Heart left ventricle (tissue), 16 donors: ENCODE data around the gene CCSER1. TPM values are rescaled to one million over a fixed set of nuclear protein-coding genes. Genes with fewer than 3 reads are reported as not detected.

Experiments
- ATAC-seq, 4 donors: fragments of 200-7000 bp; cut with Tn5 transposase; one replicate each; pipeline ENCODE4 v1.9.1; 2020 to 2022; ENCODE audit warnings: moderate library complexity in 4 of 4, mild to moderate bottlenecking in 3 of 4, moderate number of reproducible peaks in 1 of 4
- DNase-seq, 5 donors: peaks; one replicate each; pipeline ENCODE4 v3.0.0-alpha.2; 2020
- H3K27ac ChIP-seq, 12 donors: fragments of 200-600 bp; sonication (generic) in 4 of 12; one replicate each; pipeline versions ENCODE4 v1.5.0 to v1.8.0; 2016 to 2022; ENCODE audit warnings: mild to moderate bottlenecking in 2 of 12
- H3K27me3 ChIP-seq, 9 donors: fragments of 200-600 bp; sonication (generic) in 2 of 9; one replicate each; pipeline versions ENCODE4 v1.5.1 to v1.8.0; 2016 to 2022; ENCODE audit warnings: mild to moderate bottlenecking in 3 of 9
- H3K36me3 ChIP-seq, 9 donors: fragments of 200-600 bp; sonication (generic) in 2 of 9; one replicate each; pipeline versions ENCODE4 v1.5.0 to v1.8.0; 2018 to 2022; ENCODE audit warnings: mild to moderate bottlenecking in 2 of 9
- H3K4me1 ChIP-seq, 12 donors: fragments of 200-600 bp; sonication (generic) in 4 of 12; one replicate each; pipeline versions ENCODE4 v1.5.0 to v1.8.0; 2016 to 2022; ENCODE audit warnings: mild to moderate bottlenecking in 3 of 12
- H3K4me3 ChIP-seq, 12 donors: fragments of 200-600 bp; sonication (generic) in 4 of 12; one replicate each; pipeline versions ENCODE4 v1.5.0 to v1.8.0; 2017 to 2022; ENCODE audit warnings: mild to moderate bottlenecking in 9 of 12, moderate library complexity in 4 of 12
- H3K9me3 ChIP-seq, 12 donors: fragments of 200-600 bp; sonication (generic) in 4 of 12; one replicate each; pipeline versions ENCODE4 v1.5.0 to v1.8.0; 2016 to 2022; ENCODE audit warnings: mild to moderate bottlenecking in 1 of 12
- POLR2A ChIP-seq, 2 donors: fragments of 450-650 bp; IDR thresholded peaks; one replicate each; pipeline ENCODE4 v1.6.1; 2017; ENCODE audit warnings: antibody characterized with exemption in 2 of 2, mild to moderate bottlenecking in 2 of 2, moderate library complexity in 2 of 2
- WGBS, 4 donors: extraction: QIAGEN DNeasy Blood & Tissue Kit in 2 of 4; methylation state at CpG; one replicate each; pipeline versions ENCODE4 v1.1.5 to v1.1.7; 2013 to 2018; 5-methylcytosine and 5-hydroxymethylcytosine counted together
- intact Hi-C, 10 donors: fragments of 100-400 bp; cut with DNase I; formaldehyde crosslinking; loops; one replicate each; pipeline versions ENCODE4 v1.11.1 to v1.14.2; 2022
- polyA plus RNA-seq, 2 donors: library from polyadenylated mRNA; stranded (reverse); fragments of 200-250 nt; gene quantifications; one replicate each; pipeline ENCODE4 v1.2.3, GENCODE V29; 2013
- total RNA-seq, 9 donors: library from RNA; depleted of rRNA in 2 of 9; stranded (reverse); fragments of >200 nt in 2 of 9; fragmentation: NEBNext Ultra II Directional in 3 of 9; extraction: Animal tissue kit (Norgen Biotek cat#: 25700) in 3 of 9; gene quantifications; one replicate each; pipeline versions ENCODE4 v1.1.0 to v1.2.4, GENCODE V29; 2016 to 2023
- TF ChIP-seq, protein P1 (sequence below), 12 donors: fragments of 200-600 bp; sonication (generic) in 4 of 12; IDR thresholded peaks; one replicate each; pipeline versions ENCODE4 v1.5.0 to v1.8.0; 2018 to 2022; ENCODE audit warnings: antibody characterized with exemption in 12 of 12, mild to moderate bottlenecking in 5 of 12
- donor health status: ischemic (EF 13 %, LVEDD 7.1; RV severe dilation, severe dysfunction).
- donor health status: healthy with polysubstance abuse.
- donor health status: DM: no; HTN: yes; CAD: no.
- donor health status: DM: no; HTN: no; CAD: no.
- donor health status: ischemic (EF 25% LVEDD 6.9; RV normal size, moderate dysfunction).
- donor health status: ischemic (EF 25% LVEDD 5.7; RV mildly dilated, moderate dysfunction).
- donor health status: healthy.
- donor health status: DM: yes; HTN: yes; CAD: no.
- donor health status: ischemic (EF 35%, LVEDD 5.7; RV mildly dilated, moderate dysfunction).
- donor health status: nonischemic (EF 11% LVEDD 7.7; RV severe dilation, severe dysfunction).
- donor health status: DM: yes; HTN: yes; CAD: no.
- donor health status: PGD.
- donor health status: ischemic (EF 29% LVEDD 5.4; RV normal size, mild dysfunction).
- donor health status: nonischemic (EF 23%, LVEDD 6.1; RV moderate dilation, normal function).

CCSER1 gene
- total and polyA plus RNA-seq, 11 donors: 2.5 to 15.8 (median 12.2) TPM

DNA sequence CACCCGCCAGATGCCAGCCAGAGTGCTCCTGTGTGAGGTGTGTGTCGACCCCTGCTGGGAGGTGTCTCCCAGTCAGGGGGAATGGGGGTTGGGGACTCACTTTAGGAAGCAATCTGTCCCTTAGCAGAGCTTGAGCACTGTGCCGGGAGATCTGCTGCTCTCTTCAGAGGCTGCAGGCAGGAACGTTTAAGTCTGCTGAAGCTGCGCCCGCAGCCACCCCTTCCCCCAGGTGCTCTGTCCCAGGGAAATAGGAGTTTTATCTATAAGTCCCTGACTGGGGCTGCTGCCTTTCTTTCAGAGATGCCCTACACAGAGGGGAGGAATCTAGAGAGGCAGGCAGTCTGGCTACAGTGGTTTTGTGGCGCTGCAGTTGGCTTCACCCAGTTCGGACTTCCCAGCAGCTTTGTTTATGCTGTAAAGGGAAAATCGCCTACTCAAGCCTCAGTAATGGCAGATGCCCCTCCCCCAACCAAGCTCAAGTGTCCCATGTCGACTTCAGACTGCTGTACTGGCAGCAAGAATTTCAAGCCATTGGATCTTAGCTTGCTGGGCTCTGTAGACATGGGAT lies 80.8 kb downstream of the CCSER1 start:
- peaks cover 0 to 24% (median 0%) of the 10 kb centered on the region in 12 donors for H3K9me3 ChIP-seq
- no peak overlapping the region for H3K27ac ChIP-seq
- H3K36me3 ChIP-seq: no peaks in the 10 kb centered on the region
- peaks cover 0 to 10% (median 0%) of the 10 kb centered on the region in 12 donors for H3K4me1 ChIP-seq
- ATAC-seq (no peak), DNase-seq (peak in 1 of 5 donors; percentile 33)
- no peak for TF ChIP-seq POLR2A (IDR thresholded peaks at IDR 0.05)
- TF ChIP-seq, protein P1, sequence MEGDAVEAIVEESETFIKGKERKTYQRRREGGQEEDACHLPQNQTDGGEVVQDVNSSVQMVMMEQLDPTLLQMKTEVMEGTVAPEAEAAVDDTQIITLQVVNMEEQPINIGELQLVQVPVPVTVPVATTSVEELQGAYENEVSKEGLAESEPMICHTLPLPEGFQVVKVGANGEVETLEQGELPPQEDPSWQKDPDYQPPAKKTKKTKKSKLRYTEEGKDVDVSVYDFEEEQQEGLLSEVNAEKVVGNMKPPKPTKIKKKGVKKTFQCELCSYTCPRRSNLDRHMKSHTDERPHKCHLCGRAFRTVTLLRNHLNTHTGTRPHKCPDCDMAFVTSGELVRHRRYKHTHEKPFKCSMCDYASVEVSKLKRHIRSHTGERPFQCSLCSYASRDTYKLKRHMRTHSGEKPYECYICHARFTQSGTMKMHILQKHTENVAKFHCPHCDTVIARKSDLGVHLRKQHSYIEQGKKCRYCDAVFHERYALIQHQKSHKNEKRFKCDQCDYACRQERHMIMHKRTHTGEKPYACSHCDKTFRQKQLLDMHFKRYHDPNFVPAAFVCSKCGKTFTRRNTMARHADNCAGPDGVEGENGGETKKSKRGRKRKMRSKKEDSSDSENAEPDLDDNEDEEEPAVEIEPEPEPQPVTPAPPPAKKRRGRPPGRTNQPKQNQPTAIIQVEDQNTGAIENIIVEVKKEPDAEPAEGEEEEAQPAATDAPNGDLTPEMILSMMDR (IDR thresholded peaks at IDR 0.05): no peak
- intact Hi-C loops: no loop called here
- no peaks in the 10 kb centered on the region for H3K27me3 ChIP-seq
- H3K4me3 ChIP-seq: no peak overlapping the region
- WGBS, 4 donors: 78 to 89% (median 86%) methylated on average over 4 to 10 of the region's 10 CpGs

DNA sequence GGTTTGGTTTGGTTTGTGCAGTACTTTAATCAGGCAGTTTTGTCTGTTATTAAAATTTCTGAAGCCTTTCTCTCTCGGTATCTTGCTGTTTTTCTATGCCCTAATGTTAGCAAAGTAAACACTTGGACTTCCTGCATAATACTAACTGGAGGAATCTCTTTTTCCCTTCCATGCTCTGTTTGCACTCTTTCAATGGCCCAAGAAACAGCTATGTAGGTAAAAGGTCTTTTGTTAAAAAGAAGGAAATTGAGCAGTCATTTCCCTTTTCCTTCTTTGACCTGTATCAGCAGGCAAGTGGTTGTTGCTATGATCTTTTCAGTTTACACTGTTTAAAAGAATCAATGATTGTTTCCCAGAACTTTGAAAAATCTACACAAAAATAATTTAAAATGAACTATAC lies 82.7 kb downstream of the CCSER1 start:
- Histone ChIP-seq H3K27me3 (no peaks in the 10 kb centered on the region), H3K27ac (peak overlapping the region in 4 of 12 donors; percentile 2 to 61 (median 17)), H3K9me3 (peaks cover 0 to 7% (median 0%) of the 10 kb centered on the region in 12 donors), H3K36me3 (no peaks in the 10 kb centered on the region), H3K4me1 (peaks cover 0 to 10% (median 0%) of the 10 kb centered on the region in 12 donors), H3K4me3 (no peak overlapping the region)
- TF ChIP-seq, protein P1 (IDR thresholded peaks at IDR 0.05): no peak
- no peak for TF ChIP-seq POLR2A (IDR thresholded peaks at IDR 0.05)
- ATAC-seq (peak in 1 of 4 donors; percentile 64), DNase-seq (no peak)
- WGBS, 4 donors: 28 to 63% (median 47%) methylated on average over 1 of the region's 1 CpG
- intact Hi-C loops: no loop called here

DNA sequence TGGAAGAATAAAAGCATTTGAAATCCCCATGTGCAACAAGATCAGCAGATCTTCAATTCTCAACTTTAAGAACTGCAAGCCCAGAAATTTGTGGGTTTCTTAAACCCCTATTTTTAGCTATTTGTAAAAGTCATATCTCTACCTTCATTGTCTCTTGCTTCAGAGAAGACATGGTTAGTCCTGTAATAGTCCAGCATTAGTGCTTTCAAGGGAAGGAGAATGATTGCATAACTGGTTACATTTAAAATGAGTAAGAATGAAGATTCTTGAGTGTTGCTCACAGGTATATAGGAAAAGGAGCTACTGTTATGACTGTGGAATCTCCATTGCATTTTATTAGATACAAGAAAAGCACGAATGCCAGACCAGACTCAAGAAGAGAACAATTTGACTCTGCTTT lies 84.0 kb downstream of the CCSER1 start:
- Histone ChIP-seq H3K27ac (no peak overlapping the region), H3K27me3 (no peaks in the 10 kb centered on the region), H3K9me3 (peaks cover 0 to 3% (median 0%) of the 10 kb centered on the region in 12 donors), H3K4me1 (peaks cover 0 to 10% (median 0%) of the 10 kb centered on the region in 12 donors), H3K4me3 (no peak overlapping the region), H3K36me3 (no peaks in the 10 kb centered on the region)
- ATAC-seq: no peak
- TF ChIP-seq, protein P1 (IDR thresholded peaks at IDR 0.05): no peak
- 74 to 88% (median 83%) methylated on average over 1 of the region's 1 CpG for WGBS, 4 donors
- DNase-seq: no peak
- intact Hi-C loops: no loop called here

DNA sequence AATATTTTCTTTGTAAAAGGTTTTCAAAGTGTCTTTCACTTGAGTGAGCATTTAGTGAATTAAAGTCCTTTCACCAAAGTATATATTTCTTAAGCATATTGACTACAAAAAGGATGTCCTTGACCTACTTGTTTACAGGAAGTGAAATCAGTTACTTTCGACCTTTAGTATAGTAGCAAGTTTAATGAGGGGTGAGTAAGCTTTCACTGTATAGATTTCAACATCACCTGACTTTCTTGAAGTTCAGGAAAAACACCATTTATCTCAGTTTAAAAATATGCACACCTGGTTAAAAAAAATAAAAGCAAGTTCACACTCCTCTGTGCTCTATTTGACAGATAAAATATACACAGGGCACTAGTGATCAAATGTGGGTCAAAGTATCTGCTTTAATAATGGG lies 88.1 kb downstream of the CCSER1 start:
- TF ChIP-seq, protein P1 (IDR thresholded peaks at IDR 0.05): no peak
- TF ChIP-seq POLR2A (IDR thresholded peaks at IDR 0.05): no peak
- H3K27me3 ChIP-seq: no peaks in the 10 kb centered on the region
- DNase-seq: no peak
- H3K4me3 ChIP-seq: no peak overlapping the region
- intact Hi-C loops: no loop called here
- peaks cover 0 to 6% (median 0%) of the 10 kb centered on the region in 12 donors for H3K4me1 ChIP-seq
- 34 to 52% (median 46%) methylated on average over 1 of the region's 1 CpG for WGBS, 4 donors
- H3K36me3 ChIP-seq: no peaks in the 10 kb centered on the region
- no peak overlapping the region for H3K27ac ChIP-seq
- peaks cover 0 to 4% (median 0%) of the 10 kb centered on the region in 12 donors for H3K9me3 ChIP-seq
- ATAC-seq: no peak
